Measurements from ENCODE around the gene KLHL22. TPM values are rescaled to one million over a fixed set of nuclear protein-coding genes. Genes with fewer than 3 reads are reported as not detected.
A peak's percentile ranks its signal among the peaks of the same experiment; 100 is the strongest.

KLHL22 gene
- total and polyA plus RNA-seq, 2 of the 13 experiments (the other 11 are each of a cell fraction or from before 2014, with no cell fraction given): 10.9 to 14.8 TPM

DNA sequence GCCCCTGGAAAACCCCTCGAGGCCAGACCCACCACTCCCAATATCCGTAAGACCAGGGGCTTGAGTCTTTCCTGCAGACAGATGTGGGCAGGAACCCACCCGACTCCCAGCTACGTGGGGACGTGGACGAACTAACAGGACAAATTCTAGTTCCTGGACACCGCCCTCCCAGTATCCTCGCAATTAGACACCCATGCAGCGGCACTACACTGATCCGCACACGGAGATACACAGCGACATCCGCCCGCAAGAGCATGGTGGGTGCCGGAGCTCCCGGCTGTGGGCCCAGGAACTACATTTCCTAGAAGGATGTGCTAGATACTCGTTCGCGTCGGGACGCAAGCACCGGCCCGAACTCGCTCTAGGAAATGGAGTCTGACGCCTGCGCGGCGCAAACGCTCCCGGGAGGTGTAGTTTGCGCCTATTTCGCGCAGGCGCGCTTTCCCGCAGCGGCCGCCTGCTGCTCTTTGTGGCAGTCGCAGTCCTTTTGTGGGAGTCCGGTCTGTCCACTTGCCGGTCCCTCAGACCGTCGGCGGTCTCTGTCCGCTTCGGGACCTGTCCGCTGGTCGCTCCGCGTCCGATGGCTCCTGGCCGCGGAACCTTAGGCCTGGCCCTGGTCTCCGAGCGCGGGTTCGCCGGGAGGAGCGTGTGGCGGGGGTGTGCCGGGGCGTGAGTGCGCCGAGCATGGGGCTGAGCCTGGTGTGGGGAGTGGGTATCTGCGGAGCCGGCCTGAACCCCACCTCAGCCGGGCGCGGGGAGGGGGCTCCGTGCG is 101.7 kb downstream of the KLHL22 start, which contains the start of gene ZNF74 (continued):
- TF ChIP-seq, protein P1, sequence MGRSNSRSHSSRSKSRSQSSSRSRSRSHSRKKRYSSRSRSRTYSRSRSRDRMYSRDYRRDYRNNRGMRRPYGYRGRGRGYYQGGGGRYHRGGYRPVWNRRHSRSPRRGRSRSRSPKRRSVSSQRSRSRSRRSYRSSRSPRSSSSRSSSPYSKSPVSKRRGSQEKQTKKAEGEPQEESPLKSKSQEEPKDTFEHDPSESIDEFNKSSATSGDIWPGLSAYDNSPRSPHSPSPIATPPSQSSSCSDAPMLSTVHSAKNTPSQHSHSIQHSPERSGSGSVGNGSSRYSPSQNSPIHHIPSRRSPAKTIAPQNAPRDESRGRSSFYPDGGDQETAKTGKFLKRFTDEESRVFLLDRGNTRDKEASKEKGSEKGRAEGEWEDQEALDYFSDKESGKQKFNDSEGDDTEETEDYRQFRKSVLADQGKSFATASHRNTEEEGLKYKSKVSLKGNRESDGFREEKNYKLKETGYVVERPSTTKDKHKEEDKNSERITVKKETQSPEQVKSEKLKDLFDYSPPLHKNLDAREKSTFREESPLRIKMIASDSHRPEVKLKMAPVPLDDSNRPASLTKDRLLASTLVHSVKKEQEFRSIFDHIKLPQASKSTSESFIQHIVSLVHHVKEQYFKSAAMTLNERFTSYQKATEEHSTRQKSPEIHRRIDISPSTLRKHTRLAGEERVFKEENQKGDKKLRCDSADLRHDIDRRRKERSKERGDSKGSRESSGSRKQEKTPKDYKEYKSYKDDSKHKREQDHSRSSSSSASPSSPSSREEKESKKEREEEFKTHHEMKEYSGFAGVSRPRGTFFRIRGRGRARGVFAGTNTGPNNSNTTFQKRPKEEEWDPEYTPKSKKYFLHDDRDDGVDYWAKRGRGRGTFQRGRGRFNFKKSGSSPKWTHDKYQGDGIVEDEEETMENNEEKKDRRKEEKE (IDR thresholded peaks at IDR 0.05): no peak
- TF ChIP-seq ADNP (CRISPR knock-in tag; IDR thresholded peaks at IDR 0.05) (no peak), AHR (CRISPR knock-in tag; IDR thresholded peaks at IDR 0.05) (0 out of 2 replicates have a peak, but pooled peaks have one; percentile 73), ZNF256 (CRISPR knock-in tag; conservative IDR thresholded peaks at IDR 0.05) (peak; percentile 74; the same call in 1 of the 2 replicates), ELF4 (CRISPR knock-in tag; IDR thresholded peaks at IDR 0.05; ENCODE audit: borderline replicate concordance) (no peak), PAX8 (CRISPR knock-in tag; IDR thresholded peaks at IDR 0.05; ENCODE audit: borderline replicate concordance) (no peak), SOX13 (IDR thresholded peaks at IDR 0.05) (no peak), SOX13 (CRISPR knock-in tag; conservative IDR thresholded peaks at IDR 0.05 in 1 of 2, IDR thresholded peaks at IDR 0.05 in 1 of 2) (no peak), ZNF431 (CRISPR knock-in tag; IDR thresholded peaks at IDR 0.05; ENCODE audit: borderline replicate concordance, low read depth) (no peak), ZNF772 (CRISPR knock-in tag; IDR thresholded peaks at IDR 0.05) (peak; percentile 83)
- TF ChIP-seq, protein P2, sequence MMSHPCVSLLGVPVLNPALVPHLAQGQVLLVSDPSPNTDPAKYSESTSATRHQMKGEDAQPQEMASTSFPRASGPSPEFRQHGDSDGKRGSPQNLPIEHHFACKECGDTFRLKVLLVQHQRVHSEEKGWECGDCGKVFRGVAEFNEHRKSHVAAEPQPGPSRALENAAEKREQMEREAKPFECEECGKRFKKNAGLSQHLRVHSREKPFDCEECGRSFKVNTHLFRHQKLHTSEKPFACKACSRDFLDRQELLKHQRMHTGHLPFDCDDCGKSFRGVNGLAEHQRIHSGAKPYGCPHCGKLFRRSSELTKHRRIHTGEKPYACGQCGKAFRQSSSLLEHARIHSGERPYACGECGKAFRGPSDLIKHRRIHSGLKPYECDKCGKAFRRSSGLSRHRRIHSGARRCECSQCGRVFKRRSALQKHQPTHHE (CRISPR knock-in tag; IDR thresholded peaks at IDR 0.05; ENCODE audit: borderline replicate concordance): no peak
- TF ChIP-seq, protein P3, sequence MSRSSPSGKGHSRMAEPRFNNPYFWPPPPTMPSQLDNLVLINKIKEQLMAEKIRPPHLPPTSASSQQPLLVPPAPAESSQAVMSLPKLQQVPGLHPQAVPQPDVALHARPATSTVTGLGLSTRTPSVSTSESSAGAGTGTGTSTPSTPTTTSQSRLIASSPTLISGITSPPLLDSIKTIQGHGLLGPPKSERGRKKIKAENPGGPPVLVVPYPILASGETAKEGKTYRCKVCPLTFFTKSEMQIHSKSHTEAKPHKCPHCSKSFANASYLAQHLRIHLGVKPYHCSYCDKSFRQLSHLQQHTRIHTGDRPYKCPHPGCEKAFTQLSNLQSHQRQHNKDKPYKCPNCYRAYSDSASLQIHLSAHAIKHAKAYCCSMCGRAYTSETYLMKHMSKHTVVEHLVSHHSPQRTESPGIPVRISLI (CRISPR knock-in tag; IDR thresholded peaks at IDR 0.05; ENCODE audit: borderline replicate concordance): no peak
- TF ChIP-seq, protein P4, sequence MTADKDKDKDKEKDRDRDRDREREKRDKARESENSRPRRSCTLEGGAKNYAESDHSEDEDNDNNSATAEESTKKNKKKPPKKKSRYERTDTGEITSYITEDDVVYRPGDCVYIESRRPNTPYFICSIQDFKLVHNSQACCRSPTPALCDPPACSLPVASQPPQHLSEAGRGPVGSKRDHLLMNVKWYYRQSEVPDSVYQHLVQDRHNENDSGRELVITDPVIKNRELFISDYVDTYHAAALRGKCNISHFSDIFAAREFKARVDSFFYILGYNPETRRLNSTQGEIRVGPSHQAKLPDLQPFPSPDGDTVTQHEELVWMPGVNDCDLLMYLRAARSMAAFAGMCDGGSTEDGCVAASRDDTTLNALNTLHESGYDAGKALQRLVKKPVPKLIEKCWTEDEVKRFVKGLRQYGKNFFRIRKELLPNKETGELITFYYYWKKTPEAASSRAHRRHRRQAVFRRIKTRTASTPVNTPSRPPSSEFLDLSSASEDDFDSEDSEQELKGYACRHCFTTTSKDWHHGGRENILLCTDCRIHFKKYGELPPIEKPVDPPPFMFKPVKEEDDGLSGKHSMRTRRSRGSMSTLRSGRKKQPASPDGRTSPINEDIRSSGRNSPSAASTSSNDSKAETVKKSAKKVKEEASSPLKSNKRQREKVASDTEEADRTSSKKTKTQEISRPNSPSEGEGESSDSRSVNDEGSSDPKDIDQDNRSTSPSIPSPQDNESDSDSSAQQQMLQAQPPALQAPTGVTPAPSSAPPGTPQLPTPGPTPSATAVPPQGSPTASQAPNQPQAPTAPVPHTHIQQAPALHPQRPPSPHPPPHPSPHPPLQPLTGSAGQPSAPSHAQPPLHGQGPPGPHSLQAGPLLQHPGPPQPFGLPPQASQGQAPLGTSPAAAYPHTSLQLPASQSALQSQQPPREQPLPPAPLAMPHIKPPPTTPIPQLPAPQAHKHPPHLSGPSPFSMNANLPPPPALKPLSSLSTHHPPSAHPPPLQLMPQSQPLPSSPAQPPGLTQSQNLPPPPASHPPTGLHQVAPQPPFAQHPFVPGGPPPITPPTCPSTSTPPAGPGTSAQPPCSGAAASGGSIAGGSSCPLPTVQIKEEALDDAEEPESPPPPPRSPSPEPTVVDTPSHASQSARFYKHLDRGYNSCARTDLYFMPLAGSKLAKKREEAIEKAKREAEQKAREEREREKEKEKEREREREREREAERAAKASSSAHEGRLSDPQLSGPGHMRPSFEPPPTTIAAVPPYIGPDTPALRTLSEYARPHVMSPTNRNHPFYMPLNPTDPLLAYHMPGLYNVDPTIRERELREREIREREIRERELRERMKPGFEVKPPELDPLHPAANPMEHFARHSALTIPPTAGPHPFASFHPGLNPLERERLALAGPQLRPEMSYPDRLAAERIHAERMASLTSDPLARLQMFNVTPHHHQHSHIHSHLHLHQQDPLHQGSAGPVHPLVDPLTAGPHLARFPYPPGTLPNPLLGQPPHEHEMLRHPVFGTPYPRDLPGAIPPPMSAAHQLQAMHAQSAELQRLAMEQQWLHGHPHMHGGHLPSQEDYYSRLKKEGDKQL (CRISPR knock-in tag; IDR thresholded peaks at IDR 0.05; ENCODE audit: low read depth): no peak
- TF ChIP-seq, protein P5, sequence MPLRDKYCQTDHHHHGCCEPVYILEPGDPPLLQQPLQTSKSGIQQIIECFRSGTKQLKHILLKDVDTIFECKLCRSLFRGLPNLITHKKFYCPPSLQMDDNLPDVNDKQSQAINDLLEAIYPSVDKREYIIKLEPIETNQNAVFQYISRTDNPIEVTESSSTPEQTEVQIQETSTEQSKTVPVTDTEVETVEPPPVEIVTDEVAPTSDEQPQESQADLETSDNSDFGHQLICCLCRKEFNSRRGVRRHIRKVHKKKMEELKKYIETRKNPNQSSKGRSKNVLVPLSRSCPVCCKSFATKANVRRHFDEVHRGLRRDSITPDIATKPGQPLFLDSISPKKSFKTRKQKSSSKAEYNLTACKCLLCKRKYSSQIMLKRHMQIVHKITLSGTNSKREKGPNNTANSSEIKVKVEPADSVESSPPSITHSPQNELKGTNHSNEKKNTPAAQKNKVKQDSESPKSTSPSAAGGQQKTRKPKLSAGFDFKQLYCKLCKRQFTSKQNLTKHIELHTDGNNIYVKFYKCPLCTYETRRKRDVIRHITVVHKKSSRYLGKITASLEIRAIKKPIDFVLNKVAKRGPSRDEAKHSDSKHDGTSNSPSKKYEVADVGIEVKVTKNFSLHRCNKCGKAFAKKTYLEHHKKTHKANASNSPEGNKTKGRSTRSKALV (CRISPR knock-in tag; IDR thresholded peaks at IDR 0.05): no peak; the same call in 1 of the 2 replicates

Data from HepG2 (cell line).